ENCODE results near the gene PHRF1. TPM values are rescaled to one million over a fixed set of nuclear protein-coding genes. Genes with fewer than 3 reads are reported as not detected.

PHRF1 gene
- total and polyA plus RNA-seq, 2 donors (not counting 3 experiments of a cell fraction or from before 2014, with no cell fraction given), result 14.2 to 39.4 TPM

DNA sequence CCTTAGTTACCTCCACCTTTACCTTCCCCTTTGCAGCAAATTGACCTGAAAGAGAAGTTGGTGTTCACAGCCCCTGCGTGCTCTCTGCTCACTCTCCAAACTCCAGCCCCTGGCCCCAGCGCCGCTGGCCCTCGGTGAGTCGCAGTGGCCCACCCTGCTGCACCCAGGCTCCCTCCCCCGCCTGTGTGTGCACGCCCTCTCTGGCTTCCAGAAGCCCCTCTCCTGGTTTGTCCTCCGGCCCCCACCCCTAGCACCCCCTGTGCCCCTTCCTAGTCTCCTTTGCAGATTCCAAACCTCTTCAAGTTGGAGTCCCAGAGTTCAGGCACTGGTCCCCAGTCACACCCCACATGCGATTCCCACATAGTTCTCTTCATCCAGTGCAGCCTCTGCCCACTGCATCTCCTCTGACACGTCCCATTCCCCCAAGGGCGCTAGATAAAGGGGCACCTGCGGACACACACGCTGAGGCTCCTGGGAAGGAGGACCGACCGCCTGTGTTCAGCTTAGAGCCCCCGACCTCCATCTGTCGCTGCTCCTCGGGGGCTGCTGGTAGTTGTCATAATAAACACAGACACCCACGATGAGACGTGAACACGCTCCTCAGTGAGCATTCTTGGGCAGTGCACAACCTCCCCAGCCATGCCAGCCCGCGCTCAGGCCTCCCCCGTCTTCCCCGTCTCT is 1.5 kb upstream of the PHRF1 start:
- intact Hi-C loops (cut with micrococcal nuclease), result loop anchor here (5.0 kb wide), 1 partner anchor 38 kb away; no protein-coding TSS in a partner anchor
- no peaks in the 10 kb centered on the region for H4K20me1 ChIP-seq (replicated peaks; ENCODE audit: control insufficient read depth, extremely low read depth, insufficient read depth, low read length)
- no TSS peak for BruUV-seq (replicated peaks)
- no peaks in the 10 kb centered on the region for H3K36me3 ChIP-seq (ENCODE audit: control insufficient read depth in 2 of 2, extremely low read depth in 1 of 2, insufficient read depth in 2 of 2, low read length in 2 of 2)
- no peak overlapping the region for H3K27ac ChIP-seq (ENCODE audit: insufficient read depth, low read depth, low read length)
- CTCF ChIA-PET, result interaction anchor here (1.0 to 1.8 kb wide), 5 partner anchors 10 to 201 kb away, joined by 3 to 7 read pairs (median 4); no protein-coding TSS in a partner anchor
- dilution Hi-C loops (cut with MboI; ENCODE audit: extremely low pct_ligation_motif_present, low sequenced_read_pairs), result no loop called here
- POLR2A ChIA-PET, result no interaction called here
- H3K4me2 ChIP-seq (ENCODE audit: insufficient read depth, low read length), result peak overlapping the region; percentile 67
- H3K79me2 ChIP-seq (ENCODE audit: control insufficient read depth, insufficient read depth, low read length), result peaks cover 32% of the 10 kb centered on the region
- H3K9me3 ChIP-seq (replicated peaks; ENCODE audit: control insufficient read depth, insufficient read depth, low read length), result no peaks in the 10 kb centered on the region
- H3K4me3 ChIP-seq (replicated peaks in 1 of 3; ENCODE audit: insufficient read depth in 1 of 3, low read depth in 1 of 3, low read length in 3 of 3), result peak overlapping the region; percentile 29 to 51 (median 40)
- peaks cover 14% of the 10 kb centered on the region for H3K4me1 ChIP-seq (ENCODE audit: control insufficient read depth, extremely low read depth, insufficient read depth, low read length)
- TF ChIP-seq FOS (IDR thresholded peaks at IDR 0.05; ENCODE audit: borderline replicate concordance, insufficient read depth, low read length), result no peak
- no peak for TF ChIP-seq POLR2A (IDR thresholded peaks at IDR 0.05; ENCODE audit: low read depth, low read length)
- TF ChIP-seq MYC (IDR thresholded peaks at IDR 0.05; ENCODE audit: low read depth, low read length), result no peak
- TF ChIP-seq MAX (IDR thresholded peaks at IDR 0.05; ENCODE audit: insufficient read depth, insufficient read length), result no peak
- no peak for TF ChIP-seq EZH2 (IDR thresholded peaks at IDR 0.05; ENCODE audit: borderline replicate concordance, low read depth, low read length, severe bottlenecking)
- TF ChIP-seq, protein P1, sequence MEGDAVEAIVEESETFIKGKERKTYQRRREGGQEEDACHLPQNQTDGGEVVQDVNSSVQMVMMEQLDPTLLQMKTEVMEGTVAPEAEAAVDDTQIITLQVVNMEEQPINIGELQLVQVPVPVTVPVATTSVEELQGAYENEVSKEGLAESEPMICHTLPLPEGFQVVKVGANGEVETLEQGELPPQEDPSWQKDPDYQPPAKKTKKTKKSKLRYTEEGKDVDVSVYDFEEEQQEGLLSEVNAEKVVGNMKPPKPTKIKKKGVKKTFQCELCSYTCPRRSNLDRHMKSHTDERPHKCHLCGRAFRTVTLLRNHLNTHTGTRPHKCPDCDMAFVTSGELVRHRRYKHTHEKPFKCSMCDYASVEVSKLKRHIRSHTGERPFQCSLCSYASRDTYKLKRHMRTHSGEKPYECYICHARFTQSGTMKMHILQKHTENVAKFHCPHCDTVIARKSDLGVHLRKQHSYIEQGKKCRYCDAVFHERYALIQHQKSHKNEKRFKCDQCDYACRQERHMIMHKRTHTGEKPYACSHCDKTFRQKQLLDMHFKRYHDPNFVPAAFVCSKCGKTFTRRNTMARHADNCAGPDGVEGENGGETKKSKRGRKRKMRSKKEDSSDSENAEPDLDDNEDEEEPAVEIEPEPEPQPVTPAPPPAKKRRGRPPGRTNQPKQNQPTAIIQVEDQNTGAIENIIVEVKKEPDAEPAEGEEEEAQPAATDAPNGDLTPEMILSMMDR (IDR thresholded peaks at IDR 0.05; ENCODE audit: extremely low read depth in 1 of 2, insufficient read depth in 1 of 2, low read depth in 1 of 2, low read length in 2 of 2), result no peak
- no peak for TF ChIP-seq POLR2AphosphoS5 (IDR thresholded peaks at IDR 0.05; ENCODE audit: insufficient read depth, low read depth, low read length)
- TF ChIP-seq JUN (IDR thresholded peaks at IDR 0.05; ENCODE audit: borderline replicate concordance, insufficient read depth, insufficient read length, low read depth), result no peak
- TF ChIP-seq GATA2 (IDR thresholded peaks at IDR 0.05; ENCODE audit: insufficient read depth, insufficient read length, low read depth, low read length), result no peak
- H2AFZ ChIP-seq (ENCODE audit: low read depth, low read length), result peak overlapping the region; percentile 98
- H3K9me1 ChIP-seq (replicated peaks; ENCODE audit: control insufficient read depth, extremely low read depth, insufficient read depth, low read length), result no peaks in the 10 kb centered on the region
- H3K9ac ChIP-seq (replicated peaks; ENCODE audit: extremely low read depth, insufficient read depth, low read length), result no peak overlapping the region
- no peak for FAIRE-seq
- DNase-seq (ENCODE audit: low read depth, low spot score), result peak; percentile 16
- peaks cover 8 to 10% of the 10 kb centered on the region in 2 experiments for H3K27me3 ChIP-seq (ENCODE audit: control insufficient read depth in 2 of 2, insufficient read depth in 2 of 2, low read length in 2 of 2)
